Panc1 (cell line): ENCODE results near the gene CRK. TPM values are rescaled to one million over a fixed set of nuclear protein-coding genes. Genes with fewer than 3 reads are reported as not detected.

Experiments
- ATAC-seq: fragments of 200-7000 bp; cut with Tn5 transposase; 2 replicates; pipeline ENCODE4 v1.9.1; 2020; ENCODE audit warnings: mild to moderate bottlenecking, moderate library complexity
- BruUV-seq: library from RNA; stranded (reverse); fragments of 400-500 nt; replicated peaks from 2 replicates; lab custom pipeline; 2021; lab: Mats Ljungman, UMichigan
- CTCF ChIA-PET: fragments of 300-600 bp; sonication (Branson Sonifier 250); formaldehyde crosslinking; loops from one replicate; lab custom pipeline; 2022; ENCODE audit warnings: antibody characterized with exemption; lab: Charles Lee
- POLR2A ChIA-PET: fragments of 300-600 bp; sonication (Branson Sonifier 250); formaldehyde crosslinking; loops from one replicate; lab custom pipeline; 2022; ENCODE audit warnings: antibody characterized with exemption; lab: Charles Lee
- DNase-seq: peaks from one replicate; pipeline ENCODE4 v3.0.0-alpha.2; 2010; ENCODE audit warnings: low read depth, low spot score
- H3K27ac ChIP-seq: 2 replicates; pipeline ENCODE4 v1.5.1; 2011; ENCODE audit warnings: mild to moderate bottlenecking, low read length, inconsistent platforms
- H3K27me3 ChIP-seq: fragments of 200-500 bp; sonication (Bioruptor generic); 2 replicates; pipeline ENCODE4 v1.6.0; 2014; ENCODE audit warnings: low read length, inconsistent platforms; ENCODE audit not compliant: control insufficient read depth, insufficient read depth
- H3K36me3 ChIP-seq: fragments of 200-500 bp; sonication (Bioruptor generic); 2 replicates; pipeline ENCODE4 v1.5.1; 2014; ENCODE audit warnings: inconsistent platforms, mild to moderate bottlenecking, low read length, moderate library complexity; ENCODE audit not compliant: control insufficient read depth, insufficient read depth
- H3K4me1 ChIP-seq: 2 replicates; pipeline ENCODE4 v1.5.1; 2011; ENCODE audit warnings: inconsistent platforms, mild to moderate bottlenecking, low read length, moderate library complexity; ENCODE audit not compliant: control insufficient read depth, insufficient read depth
- H3K4me3 ChIP-seq, 2 experiments: 2 replicates each; pipeline ENCODE4 v1.5.1; 2011 to 2012; ENCODE audit warnings: low read depth in 2 of 2, low read length in 2 of 2, mild to moderate bottlenecking in 2 of 2, inconsistent platforms in 1 of 2, moderate library complexity in 1 of 2
- H3K9me3 ChIP-seq: fragments of 200-500 bp; sonication (Bioruptor generic); 2 replicates; pipeline ENCODE4 v1.5.1; 2014; ENCODE audit warnings: low read depth, mild to moderate bottlenecking, inconsistent platforms, low read length, moderate library complexity; ENCODE audit not compliant: control insufficient read depth, insufficient read depth
- POLR2AphosphoS5 ChIP-seq: IDR thresholded peaks from 2 replicates; pipeline ENCODE4 v1.6.1; 2012; ENCODE audit warnings: mild to moderate bottlenecking, low read depth, low read length, moderate library complexity
- TCF7L2 ChIP-seq: IDR thresholded peaks from 2 replicates; pipeline ENCODE4 v1.6.1; 2011; ENCODE audit warnings: mild to moderate bottlenecking, low read depth, low read length, inconsistent platforms
- in situ Hi-C: cut with HindIII; loops from 2 replicates; pipeline ENCODE4 v1.10.0; 2016; ENCODE audit warnings: low sequenced_read_pairs, low pct_unique_long_range_greater_than_20kb
- intact Hi-C: fragments of 100-400 bp; cut with micrococcal nuclease; formaldehyde crosslinking; loops from one replicate; pipeline ENCODE4 v1.10.0; 2022; ENCODE audit not compliant: unreplicated experiment
- total RNA-seq: library from RNA; stranded (reverse); gene quantifications from one replicate; pipeline ENCODE4 v1.2.1, GENCODE V29; 2021; ENCODE audit not compliant: unreplicated experiment
- TF ChIP-seq, protein P1 (sequence below), 2 experiments: IDR thresholded peaks; 2 replicates each; pipeline ENCODE4 v1.6.1; 2011 to 2012; ENCODE audit warnings: low read depth in 2 of 2, control low read depth in 1 of 2, low read length in 1 of 2, mild to moderate bottlenecking in 1 of 2, moderate library complexity in 1 of 2; ENCODE audit not compliant: insufficient read depth in 1 of 2
- TF ChIP-seq, protein P2 (sequence below): fragments of 450-650 bp; IDR thresholded peaks from 2 replicates; pipeline ENCODE4 v1.5.1; 2017; ENCODE audit warnings: mild to moderate bottlenecking

CRK gene
- total RNA-seq, 1 experiment from 2014 or later, result 67.0 TPM

DNA sequence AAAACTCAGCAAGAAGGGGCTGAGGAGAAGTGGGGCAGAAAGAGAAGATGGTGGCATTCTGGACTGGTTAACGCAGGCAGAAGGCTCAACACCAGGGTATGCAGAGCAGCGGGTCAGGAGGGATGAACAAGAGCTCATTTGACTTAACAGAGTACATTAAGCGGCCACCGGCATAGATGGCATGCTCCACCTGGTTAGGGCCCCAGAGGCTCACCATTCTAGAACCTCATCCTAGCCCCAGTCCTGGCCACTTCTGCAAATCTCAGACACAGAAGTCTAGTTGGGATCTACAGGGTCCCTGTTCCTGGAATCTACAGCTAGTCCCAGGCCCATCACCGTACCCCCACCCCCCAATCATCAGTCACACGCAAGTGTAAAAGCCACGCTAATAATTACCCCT, 38.2 kb upstream of the CRK start:
- H3K4me3 ChIP-seq, result no peak overlapping the region
- intact Hi-C loops, result no loop called here
- POLR2A ChIA-PET, result interaction anchor here (0.6 to 0.7 kb wide), 2 partner anchors 9 to 22 kb away, joined by 4 to 6 read pairs; partner anchors contain the start of gene INPP5K
- in situ Hi-C loops, result no loop called here
- H3K27ac ChIP-seq, result no peak overlapping the region
- H3K27me3 ChIP-seq, result no peaks in the 10 kb centered on the region
- CTCF ChIA-PET, result no interaction called here
- BruUV-seq, result no TSS peak
- no peaks in the 10 kb centered on the region for H3K36me3 ChIP-seq
- TF ChIP-seq, protein P1, sequence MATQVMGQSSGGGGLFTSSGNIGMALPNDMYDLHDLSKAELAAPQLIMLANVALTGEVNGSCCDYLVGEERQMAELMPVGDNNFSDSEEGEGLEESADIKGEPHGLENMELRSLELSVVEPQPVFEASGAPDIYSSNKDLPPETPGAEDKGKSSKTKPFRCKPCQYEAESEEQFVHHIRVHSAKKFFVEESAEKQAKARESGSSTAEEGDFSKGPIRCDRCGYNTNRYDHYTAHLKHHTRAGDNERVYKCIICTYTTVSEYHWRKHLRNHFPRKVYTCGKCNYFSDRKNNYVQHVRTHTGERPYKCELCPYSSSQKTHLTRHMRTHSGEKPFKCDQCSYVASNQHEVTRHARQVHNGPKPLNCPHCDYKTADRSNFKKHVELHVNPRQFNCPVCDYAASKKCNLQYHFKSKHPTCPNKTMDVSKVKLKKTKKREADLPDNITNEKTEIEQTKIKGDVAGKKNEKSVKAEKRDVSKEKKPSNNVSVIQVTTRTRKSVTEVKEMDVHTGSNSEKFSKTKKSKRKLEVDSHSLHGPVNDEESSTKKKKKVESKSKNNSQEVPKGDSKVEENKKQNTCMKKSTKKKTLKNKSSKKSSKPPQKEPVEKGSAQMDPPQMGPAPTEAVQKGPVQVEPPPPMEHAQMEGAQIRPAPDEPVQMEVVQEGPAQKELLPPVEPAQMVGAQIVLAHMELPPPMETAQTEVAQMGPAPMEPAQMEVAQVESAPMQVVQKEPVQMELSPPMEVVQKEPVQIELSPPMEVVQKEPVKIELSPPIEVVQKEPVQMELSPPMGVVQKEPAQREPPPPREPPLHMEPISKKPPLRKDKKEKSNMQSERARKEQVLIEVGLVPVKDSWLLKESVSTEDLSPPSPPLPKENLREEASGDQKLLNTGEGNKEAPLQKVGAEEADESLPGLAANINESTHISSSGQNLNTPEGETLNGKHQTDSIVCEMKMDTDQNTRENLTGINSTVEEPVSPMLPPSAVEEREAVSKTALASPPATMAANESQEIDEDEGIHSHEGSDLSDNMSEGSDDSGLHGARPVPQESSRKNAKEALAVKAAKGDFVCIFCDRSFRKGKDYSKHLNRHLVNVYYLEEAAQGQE (IDR thresholded peaks at IDR 0.05; ENCODE audit: insufficient read depth in 1 of 2, low read depth in 2 of 2, low read length in 1 of 2), result no peak
- TF ChIP-seq TCF7L2, result no peak
- no peak for DNase-seq
- H3K4me1 ChIP-seq, result peaks cover 24% of the 10 kb centered on the region
- no peaks in the 10 kb centered on the region for H3K9me3 ChIP-seq
- no peak for ATAC-seq

DNA sequence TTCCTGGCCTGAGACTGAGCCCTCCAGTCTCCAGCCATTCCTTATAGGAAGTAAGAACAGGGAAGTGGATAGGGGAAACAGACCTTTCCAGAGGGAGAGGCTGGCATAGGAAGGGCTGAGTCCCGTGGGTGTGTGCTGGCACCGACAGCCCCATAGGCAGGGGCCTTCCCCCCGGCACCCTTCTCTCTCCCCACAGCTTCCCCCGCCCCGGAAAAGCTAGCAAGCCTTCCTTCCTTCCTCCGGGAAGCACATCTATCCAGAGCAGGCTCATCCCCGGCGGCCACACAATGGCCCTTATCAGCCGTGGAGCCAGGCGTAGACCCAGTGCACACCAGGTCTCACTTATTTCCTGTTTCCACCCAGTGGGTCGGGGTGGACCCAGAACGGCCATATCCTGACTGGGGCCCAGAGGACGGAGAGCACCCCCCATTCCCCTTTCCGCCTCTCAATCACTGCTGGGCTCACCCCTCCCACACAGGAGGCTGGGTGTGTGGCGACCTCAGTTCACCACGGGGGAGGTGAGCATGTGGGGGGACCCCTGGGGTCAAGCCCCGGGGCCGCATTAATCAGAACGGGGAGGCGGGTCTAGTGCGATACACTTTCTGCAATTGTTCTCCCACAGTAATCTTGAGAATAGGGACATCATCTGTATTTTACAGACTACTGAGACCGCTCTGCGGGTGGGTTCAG, 37.4 kb upstream of the CRK start:
- in situ Hi-C loops (no loop called here), intact Hi-C loops (no loop called here)
- no peak for TF ChIP-seq POLR2AphosphoS5
- TF ChIP-seq, protein P1 (IDR thresholded peaks at IDR 0.05; ENCODE audit: insufficient read depth in 1 of 2, low read depth in 2 of 2, low read length in 1 of 2), result no peak
- TF ChIP-seq, protein P2, sequence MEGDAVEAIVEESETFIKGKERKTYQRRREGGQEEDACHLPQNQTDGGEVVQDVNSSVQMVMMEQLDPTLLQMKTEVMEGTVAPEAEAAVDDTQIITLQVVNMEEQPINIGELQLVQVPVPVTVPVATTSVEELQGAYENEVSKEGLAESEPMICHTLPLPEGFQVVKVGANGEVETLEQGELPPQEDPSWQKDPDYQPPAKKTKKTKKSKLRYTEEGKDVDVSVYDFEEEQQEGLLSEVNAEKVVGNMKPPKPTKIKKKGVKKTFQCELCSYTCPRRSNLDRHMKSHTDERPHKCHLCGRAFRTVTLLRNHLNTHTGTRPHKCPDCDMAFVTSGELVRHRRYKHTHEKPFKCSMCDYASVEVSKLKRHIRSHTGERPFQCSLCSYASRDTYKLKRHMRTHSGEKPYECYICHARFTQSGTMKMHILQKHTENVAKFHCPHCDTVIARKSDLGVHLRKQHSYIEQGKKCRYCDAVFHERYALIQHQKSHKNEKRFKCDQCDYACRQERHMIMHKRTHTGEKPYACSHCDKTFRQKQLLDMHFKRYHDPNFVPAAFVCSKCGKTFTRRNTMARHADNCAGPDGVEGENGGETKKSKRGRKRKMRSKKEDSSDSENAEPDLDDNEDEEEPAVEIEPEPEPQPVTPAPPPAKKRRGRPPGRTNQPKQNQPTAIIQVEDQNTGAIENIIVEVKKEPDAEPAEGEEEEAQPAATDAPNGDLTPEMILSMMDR, result no peak
- Histone ChIP-seq H3K4me3 (peak overlapping the region in 1 of 2 experiments; percentile 62; a peak in 2 of 4 replicates), H3K36me3 (no peaks in the 10 kb centered on the region), H3K27me3 (no peaks in the 10 kb centered on the region), H3K4me1 (peaks cover 31% of the 10 kb centered on the region), H3K27ac (peak overlapping the region; percentile 89), H3K9me3 (no peaks in the 10 kb centered on the region)
- ChIA-PET CTCF (no interaction called here), POLR2A (no interaction called here)
- DNase-seq (no peak), ATAC-seq (no peak)
- BruUV-seq, result no TSS peak
